Activated T-cell treated with anti-CD3 and anti-CD28 coated beads, Interleukin-2, amount 50 U/mL, for 72 hours (primary cell): Measurements from ENCODE around the gene SUSD6. TPM values are rescaled to one million over a fixed set of nuclear protein-coding genes. Genes with fewer than 3 reads are reported as not detected.

ENCODE experiments used
- ATAC-seq, 2 donors: fragments of 150-1000 bp; cut with Tn5 transposase; replicated peaks in 1 of 2; 2 replicates each; pipeline ENCODE4 v1.10.0; 2021; ENCODE audit warnings: moderate library complexity in 2 of 2, mild to moderate bottlenecking in 1 of 2
- DNase-seq, 2 donors: peaks; one replicate each; pipeline ENCODE4 v3.0.0; 2021 to 2022; ENCODE audit warnings: mixed read lengths in 1 of 2
- H3K27ac Mint-ChIP-seq: one replicate; pipeline ENCODE4 v1.8.0; 2022; ENCODE audit warnings: mild to moderate bottlenecking, moderate library complexity, mixed read lengths
- H3K27me3 Mint-ChIP-seq: one replicate; pipeline ENCODE4 v1.8.0; 2022; ENCODE audit warnings: low read depth, mixed read lengths
- H3K36me3 Mint-ChIP-seq, 2 donors: one replicate each; pipeline ENCODE4 v1.8.0; 2022; ENCODE audit warnings: mixed read lengths in 2 of 2, mild to moderate bottlenecking in 1 of 2; ENCODE audit not compliant: insufficient read depth in 2 of 2
- H3K4me1 Mint-ChIP-seq: one replicate; pipeline ENCODE4 v1.8.0; 2022; ENCODE audit warnings: low read depth, mixed read lengths
- H3K4me3 Mint-ChIP-seq, 2 donors: one replicate each; pipeline ENCODE4 v1.8.0; 2022; ENCODE audit warnings: mild to moderate bottlenecking in 2 of 2, mixed read lengths in 2 of 2, moderate library complexity in 2 of 2
- H3K9me3 Mint-ChIP-seq, 2 donors: one replicate each; pipeline ENCODE4 v1.8.0; 2022; ENCODE audit warnings: mixed read lengths in 2 of 2
- total RNA-seq, 2 donors: library from RNA; stranded (reverse); gene quantifications; one replicate each; pipeline ENCODE4 v1.2.3, GENCODE V29; 2022

Gene SUSD6
- total RNA-seq, 2 donors from 2014 or later = 60.3 to 73.8 TPM

DNA sequence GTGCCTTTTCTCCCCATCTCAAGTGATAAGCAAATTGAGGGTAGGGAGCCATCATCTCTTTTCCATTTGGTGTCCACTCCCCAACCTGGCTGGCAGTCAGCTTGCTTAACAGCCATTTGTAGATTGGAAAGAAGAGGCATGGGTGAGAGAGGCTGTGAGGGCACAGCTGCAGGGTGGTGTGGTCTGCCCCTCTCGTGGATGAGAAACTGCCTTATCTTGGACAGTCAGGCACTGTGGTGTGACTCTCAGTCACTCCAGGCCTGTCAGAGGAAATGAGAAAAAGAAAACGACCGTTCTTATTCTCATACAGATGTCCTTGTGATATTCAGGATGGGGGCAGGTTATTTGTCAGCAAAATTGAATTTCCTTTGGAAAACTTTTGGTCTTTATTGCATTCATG, 90.5 kb downstream of the SUSD6 start:
- DNase-seq (no peak), ATAC-seq (peak; percentile 54 to 59)
- peaks cover 61% of the 10 kb centered on the region for H3K4me1 Mint-ChIP-seq
- no peak overlapping the region for H3K4me3 Mint-ChIP-seq
- no peak overlapping the region for H3K27ac Mint-ChIP-seq
- no peaks in the 10 kb centered on the region for H3K9me3 Mint-ChIP-seq
- H3K36me3 Mint-ChIP-seq = peaks cover 5 to 22% of the 10 kb centered on the region in 2 donors
- H3K27me3 Mint-ChIP-seq = no peaks in the 10 kb centered on the region

DNA sequence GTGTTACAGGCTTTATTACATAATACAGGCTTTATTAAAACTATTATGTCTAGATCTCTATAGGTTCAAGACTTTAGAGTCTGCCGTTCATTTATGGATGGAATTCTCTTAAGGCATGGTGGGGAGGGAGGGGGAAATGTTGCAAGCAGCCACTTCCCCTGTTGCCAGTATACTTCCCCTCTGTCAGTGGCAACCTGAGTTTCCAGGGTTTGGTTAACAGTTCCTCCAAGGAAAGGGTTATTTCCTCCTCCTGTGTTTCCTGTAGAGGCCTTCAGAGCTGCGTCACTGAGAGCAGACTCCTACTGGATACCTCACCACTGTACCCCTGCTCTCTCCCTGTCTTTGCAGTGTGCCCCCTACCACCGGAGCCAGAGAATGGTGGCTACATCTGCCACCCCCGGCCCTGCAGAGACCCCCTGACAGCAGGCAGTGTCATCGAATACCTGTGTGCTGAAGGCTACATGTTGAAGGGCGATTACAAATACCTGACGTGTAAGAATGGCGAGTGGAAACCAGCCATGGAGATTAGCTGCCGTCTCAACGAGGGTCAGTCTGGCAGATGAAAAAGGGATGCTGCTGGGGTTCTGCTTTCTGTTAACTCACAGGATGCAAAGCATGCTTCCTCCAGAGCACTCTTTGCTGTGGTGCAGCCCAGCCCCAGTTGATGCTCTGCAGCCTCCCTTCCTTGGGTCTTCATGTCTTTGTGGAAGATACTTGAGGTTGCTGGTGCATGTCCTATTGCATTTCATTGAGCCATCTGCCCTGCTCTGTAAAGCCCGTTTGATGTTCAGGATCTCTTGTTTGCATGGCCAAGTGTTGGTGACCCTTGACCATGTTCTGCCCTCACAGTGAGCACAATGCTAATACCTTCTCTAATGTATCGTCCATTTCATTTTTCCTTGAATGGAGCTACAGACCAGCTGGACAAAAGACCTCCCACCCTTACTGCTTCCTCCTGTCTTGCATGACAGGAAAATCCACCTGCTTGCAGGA, 91.9 kb downstream of the SUSD6 start:
- Mint-ChIP-seq H3K4me1 (peaks cover 47% of the 10 kb centered on the region), H3K4me3 (no peak overlapping the region), H3K9me3 (no peaks in the 10 kb centered on the region), H3K36me3 (peaks cover 6 to 27% of the 10 kb centered on the region in 2 donors), H3K27ac (no peak overlapping the region), H3K27me3 (no peaks in the 10 kb centered on the region)
- DNase-seq (no peak), ATAC-seq (no peak)

DNA sequence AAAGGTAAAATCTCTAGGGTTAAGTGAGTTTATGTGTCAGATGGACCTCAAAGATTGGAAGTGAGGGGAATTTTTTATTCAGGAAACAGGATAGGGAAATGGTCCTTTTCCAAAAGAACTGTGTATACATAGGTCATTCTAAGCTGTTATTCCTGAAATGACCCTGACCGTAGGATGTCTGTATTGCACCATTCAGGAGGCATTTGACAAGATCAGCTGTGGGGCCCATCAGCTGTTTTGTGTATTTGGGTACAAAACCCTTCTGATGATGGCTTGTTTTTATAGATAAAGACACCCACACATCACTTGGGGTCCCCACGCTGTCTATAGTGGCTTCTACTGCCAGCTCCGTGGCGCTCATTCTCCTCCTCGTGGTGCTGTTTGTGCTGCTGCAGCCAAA, 92.9 kb downstream of the SUSD6 start:
- peak overlapping the region; percentile 26 for H3K27ac Mint-ChIP-seq
- H3K36me3 Mint-ChIP-seq = peaks cover 6 to 28% of the 10 kb centered on the region in 2 donors
- no peak for DNase-seq
- H3K27me3 Mint-ChIP-seq = no peaks in the 10 kb centered on the region
- peaks cover 44% of the 10 kb centered on the region for H3K4me1 Mint-ChIP-seq
- H3K9me3 Mint-ChIP-seq = no peaks in the 10 kb centered on the region
- H3K4me3 Mint-ChIP-seq = no peak overlapping the region
- no peak for ATAC-seq

DNA sequence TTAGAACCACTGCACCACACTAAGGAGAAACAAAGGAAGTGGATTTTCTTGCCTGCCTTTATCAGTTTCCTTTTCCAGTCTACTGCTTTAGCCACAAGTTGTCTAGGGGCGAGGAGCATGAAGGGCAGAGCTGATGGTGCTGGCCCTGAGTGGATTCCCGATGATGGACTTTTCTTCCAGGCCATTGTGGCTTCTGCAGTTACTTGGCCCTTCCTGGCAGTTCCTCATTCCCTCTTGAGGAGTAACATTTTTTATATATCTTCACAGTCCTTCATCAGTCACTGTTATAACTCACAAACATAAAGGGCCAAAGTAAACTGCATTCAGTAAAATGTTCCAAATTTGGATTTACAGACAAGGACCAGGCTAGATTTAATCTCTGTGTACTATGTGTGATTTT, 94.3 kb downstream of the SUSD6 start:
- H3K36me3 Mint-ChIP-seq = peaks cover 12 to 32% of the 10 kb centered on the region in 2 donors

DNA sequence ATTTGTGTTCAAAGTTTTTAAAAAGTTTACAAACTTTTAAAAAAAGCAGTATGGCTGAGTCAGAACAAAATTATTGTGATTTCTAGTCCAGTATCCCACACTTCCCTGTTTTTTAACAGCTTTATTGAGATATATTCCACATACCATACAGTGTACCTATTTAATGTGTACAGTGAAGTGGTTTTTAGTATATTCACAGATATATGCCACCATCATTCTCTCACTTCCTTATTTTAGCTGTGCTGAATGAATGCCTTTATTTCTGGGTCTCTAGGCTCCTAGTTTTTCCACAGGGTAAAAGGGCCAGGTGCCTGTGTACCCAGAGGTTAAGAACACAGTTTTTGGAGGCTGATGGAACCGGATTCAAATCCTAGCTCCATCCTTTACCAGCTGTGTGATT, 96.7 kb downstream of the SUSD6 start:
- H3K27me3 Mint-ChIP-seq = no peaks in the 10 kb centered on the region
- H3K36me3 Mint-ChIP-seq = peaks cover 12 to 36% of the 10 kb centered on the region in 2 donors
- H3K27ac Mint-ChIP-seq = no peak overlapping the region
- ATAC-seq (no peak), DNase-seq (no peak)
- no peak overlapping the region for H3K4me3 Mint-ChIP-seq
- H3K4me1 Mint-ChIP-seq = peaks cover 42% of the 10 kb centered on the region
- H3K9me3 Mint-ChIP-seq = no peaks in the 10 kb centered on the region

More for the DNA sequence above, 94.3 kb downstream of the SUSD6 start:
- ATAC-seq = no peak
- Mint-ChIP-seq H3K4me1 (peaks cover 37% of the 10 kb centered on the region), H3K9me3 (no peaks in the 10 kb centered on the region), H3K27me3 (no peaks in the 10 kb centered on the region), H3K4me3 (no peak overlapping the region), H3K27ac (peak overlapping the region; percentile 66)
- no peak for DNase-seq

DNA sequence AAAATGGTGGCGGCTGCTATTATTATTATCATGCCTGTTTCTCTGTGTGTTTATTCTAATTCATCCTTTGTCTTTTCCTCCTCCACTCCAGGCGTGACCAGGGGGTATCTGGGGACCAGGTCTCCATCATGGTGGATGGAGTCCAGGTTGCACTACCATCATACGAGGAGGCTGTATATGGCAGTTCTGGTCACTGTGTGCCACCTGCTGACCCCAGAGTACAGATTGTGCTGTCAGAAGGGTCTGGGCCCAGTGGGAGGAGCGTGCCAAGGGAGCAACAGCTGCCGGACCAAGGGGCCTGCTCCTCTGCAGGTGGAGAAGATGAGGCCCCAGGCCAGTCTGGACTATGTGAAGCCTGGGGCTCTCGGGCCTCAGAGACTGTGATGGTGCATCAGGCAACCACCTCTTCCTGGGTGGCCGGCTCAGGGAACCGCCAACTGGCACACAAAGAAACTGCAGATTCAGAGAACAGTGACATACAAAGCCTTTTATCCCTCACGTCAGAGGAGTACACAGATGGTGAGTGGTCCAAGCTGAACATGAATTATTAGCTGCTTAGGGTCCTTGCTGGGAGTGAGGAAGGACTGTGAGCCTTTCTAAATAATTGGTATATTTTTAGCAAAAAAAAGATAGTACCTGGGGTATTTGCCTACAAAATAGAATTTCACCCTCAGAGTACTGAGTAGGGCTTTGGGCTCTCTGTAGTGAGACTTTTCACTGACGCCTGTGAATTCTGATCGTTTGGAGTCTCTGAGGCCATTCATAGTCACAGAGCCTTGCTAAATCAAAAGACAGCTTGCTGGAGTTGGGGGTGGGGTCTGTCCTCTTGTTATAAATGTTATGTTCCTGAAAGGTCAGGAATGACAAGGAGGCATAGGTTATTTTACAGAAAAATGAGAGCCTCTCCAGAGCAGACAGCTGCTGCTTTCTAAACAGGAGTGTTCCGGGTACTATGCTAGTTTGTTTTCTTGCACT, 97.5 kb downstream of the SUSD6 start:
- peak; percentile 61 to 76 for ATAC-seq
- Mint-ChIP-seq H3K4me3 (no peak overlapping the region), H3K27me3 (no peaks in the 10 kb centered on the region), H3K4me1 (peaks cover 37% of the 10 kb centered on the region), H3K9me3 (no peaks in the 10 kb centered on the region), H3K27ac (peak overlapping the region; percentile 70), H3K36me3 (peaks cover 12 to 29% of the 10 kb centered on the region in 2 donors)
- peak; percentile 45 to 47 for DNase-seq

DNA sequence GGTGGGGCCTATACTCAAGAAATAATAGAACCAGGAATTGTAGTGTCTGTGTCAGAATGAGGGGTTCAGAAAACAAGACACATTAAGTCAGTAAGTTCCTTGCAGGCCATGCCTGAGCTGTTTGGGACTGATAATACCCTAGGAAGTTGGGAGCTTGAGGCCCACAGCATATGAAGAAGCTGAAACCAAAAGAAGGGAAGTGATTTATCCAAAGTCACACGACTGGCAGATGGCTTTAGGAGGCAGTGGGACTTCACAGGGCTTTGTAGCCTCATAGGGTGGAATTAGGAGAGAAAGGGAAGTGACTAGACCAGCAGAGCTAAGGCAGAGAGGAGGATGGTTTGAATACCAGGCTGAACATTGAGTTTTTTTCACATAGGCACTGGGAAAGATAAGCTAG, 99.0 kb downstream of the SUSD6 start:
- no peaks in the 10 kb centered on the region for H3K9me3 Mint-ChIP-seq
- no peak overlapping the region for H3K4me3 Mint-ChIP-seq
- H3K27ac Mint-ChIP-seq = peak overlapping the region; percentile 72
- no peak for ATAC-seq
- no peak for DNase-seq
- peaks cover 40% of the 10 kb centered on the region for H3K4me1 Mint-ChIP-seq
- peaks cover 9 to 23% of the 10 kb centered on the region in 2 donors for H3K36me3 Mint-ChIP-seq
- no peaks in the 10 kb centered on the region for H3K27me3 Mint-ChIP-seq

DNA sequence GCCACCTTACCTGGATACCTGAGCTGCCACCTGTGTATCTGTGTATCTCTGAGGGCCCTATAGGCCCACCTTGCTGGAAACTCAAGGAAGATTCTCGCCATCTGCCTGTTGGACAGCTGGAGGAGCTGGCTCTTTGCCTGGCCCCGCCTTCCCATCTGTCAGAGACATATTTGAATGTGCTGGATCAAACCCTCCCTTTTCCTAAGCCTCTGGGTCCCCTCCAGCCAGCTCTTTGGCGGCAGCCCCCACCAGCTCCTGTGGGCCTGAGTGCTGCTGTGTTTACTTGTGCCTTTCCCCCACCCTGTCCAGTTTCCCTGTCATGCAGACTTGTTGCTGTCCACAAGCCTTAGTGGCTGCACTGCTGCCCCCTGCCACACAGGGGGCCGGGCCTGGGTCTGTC, 99.7 kb downstream of the SUSD6 start:
- Mint-ChIP-seq H3K36me3 (peaks cover 9 to 25% of the 10 kb centered on the region in 2 donors), H3K27ac (peak overlapping the region; percentile 48), H3K4me3 (no peak overlapping the region), H3K27me3 (no peaks in the 10 kb centered on the region), H3K4me1 (peaks cover 47% of the 10 kb centered on the region), H3K9me3 (no peaks in the 10 kb centered on the region)
- DNase-seq = no peak
- no peak for ATAC-seq

DNA sequence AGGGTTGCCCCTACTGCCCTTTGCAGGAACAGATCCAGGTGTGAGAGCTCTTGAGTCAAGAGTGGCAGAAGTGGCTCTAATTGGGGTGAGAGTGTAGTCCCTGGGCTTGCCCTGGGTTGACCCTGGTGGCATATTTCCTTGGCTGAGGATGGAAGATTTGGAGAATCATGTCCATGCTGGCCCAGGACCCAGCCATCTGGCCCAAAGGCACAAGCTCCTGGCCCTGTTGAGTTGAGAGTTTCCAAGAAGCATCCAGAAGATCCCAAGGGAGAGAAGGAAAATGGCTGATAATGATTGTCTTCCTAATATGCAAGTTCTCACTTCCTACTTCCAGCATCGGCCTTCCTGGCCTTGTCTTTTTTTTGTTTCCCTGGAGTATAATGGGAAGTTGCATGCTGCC, 100.1 kb downstream of the SUSD6 start:
- Mint-ChIP-seq H3K4me1 (peaks cover 51% of the 10 kb centered on the region), H3K4me3 (no peak overlapping the region), H3K27me3 (no peaks in the 10 kb centered on the region), H3K27ac (peak overlapping the region; percentile 48), H3K36me3 (peaks cover 9 to 24% of the 10 kb centered on the region in 2 donors), H3K9me3 (no peaks in the 10 kb centered on the region)
- no peak for DNase-seq
- no peak for ATAC-seq

DNA sequence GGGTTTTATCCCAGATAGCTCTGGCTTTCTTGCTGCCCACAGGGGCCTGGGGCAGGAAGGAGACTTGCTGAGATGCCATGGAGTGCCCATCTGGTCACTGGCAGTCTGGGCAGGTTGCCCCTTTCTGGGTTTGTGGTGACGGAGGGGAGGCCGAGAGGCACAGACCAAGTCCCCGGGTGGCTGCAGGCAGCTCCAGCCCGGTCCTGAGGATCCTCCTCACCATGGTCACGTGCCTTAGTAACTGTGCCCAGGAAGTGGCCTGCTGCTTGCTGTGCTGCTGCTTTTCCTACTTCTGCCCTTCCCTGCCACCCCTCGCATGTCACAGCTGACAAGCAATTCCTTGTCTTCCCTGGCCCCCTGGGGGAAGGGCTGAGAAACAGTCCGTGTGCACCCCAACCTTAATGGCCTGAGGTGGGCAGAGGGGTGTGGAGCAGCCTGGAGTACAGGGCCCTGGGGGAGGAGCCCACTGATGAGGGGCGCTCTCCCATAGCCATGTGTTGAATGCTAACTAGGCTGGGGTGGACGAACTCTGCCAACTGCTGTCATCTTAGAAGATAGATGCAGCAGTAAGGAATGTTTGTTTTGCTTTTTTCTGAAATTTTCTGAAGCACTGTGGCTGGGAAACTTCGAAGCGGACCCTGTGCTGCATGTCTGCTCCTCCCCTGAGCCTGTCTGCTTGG, 100.6 kb downstream of the SUSD6 start:
- ATAC-seq (no peak), DNase-seq (no peak)
- Mint-ChIP-seq H3K27me3 (no peaks in the 10 kb centered on the region), H3K36me3 (peaks cover 7 to 19% of the 10 kb centered on the region in 2 donors), H3K9me3 (no peaks in the 10 kb centered on the region), H3K4me1 (peaks cover 56% of the 10 kb centered on the region), H3K27ac (peak overlapping the region; percentile 48), H3K4me3 (no peak overlapping the region)

DNA sequence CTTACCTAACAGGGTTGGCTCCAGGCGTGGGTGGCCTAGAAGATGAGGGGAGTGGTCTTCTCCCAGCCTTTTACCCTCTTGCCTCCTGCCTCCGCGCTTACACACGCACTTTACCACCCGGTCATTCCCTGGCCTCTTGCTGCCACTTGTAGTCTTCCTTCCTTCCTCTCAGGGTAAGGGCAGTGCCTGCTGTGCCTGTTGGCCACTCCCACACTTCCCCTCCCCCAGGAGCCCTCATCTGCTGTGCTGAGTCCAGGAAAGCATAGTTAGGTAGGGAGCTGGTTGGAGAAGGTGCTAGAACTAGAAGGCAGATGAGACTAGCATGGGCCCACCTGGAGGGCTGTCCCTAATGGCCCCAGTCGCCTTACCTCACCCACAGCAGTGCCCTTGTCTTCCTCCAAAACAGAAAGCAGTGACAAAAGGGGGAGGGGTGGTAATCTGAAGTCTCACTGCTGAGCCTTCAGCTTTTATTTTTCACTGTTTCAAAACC, 101.2 kb downstream of the SUSD6 start:
- Mint-ChIP-seq H3K27ac (peak overlapping the region; percentile 91), H3K36me3 (peaks cover 6 to 17% of the 10 kb centered on the region in 2 donors), H3K4me3 (peak overlapping the region in 1 of 2 donors; percentile 41), H3K4me1 (peaks cover 59% of the 10 kb centered on the region), H3K27me3 (no peaks in the 10 kb centered on the region), H3K9me3 (no peaks in the 10 kb centered on the region)
- ATAC-seq (no peak), DNase-seq (no peak)

DNA sequence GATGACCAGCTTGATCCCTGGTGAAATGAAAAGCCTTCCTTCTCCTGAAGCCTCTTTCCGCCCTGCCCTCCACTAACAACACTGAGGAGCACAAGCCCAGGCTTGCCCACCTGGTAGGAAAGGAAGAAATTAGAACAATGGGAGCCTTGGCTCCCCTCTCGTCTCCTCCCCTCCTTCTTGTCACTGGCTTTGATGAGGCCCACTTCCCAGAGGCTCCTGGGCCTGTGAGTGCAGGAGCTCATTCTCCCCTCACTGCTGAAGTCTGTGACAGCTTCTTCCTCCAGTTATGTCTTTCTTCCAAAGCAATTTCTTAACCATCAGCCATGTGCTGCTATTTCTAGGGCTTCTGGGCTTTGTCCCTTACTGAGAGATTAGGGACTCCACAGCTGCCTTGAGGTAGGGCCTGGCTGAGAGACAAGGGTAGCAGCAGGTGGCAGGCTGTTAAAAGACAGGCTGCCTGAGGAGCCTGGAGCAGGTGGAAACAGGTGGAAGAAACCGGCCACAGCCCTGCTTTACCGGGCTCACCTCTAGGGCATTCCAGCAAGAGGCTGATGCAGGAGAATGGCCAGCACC, 101.9 kb downstream of the SUSD6 start:
- no peak overlapping the region for H3K4me3 Mint-ChIP-seq
- H3K27me3 Mint-ChIP-seq = no peaks in the 10 kb centered on the region
- DNase-seq (no peak), ATAC-seq (no peak)
- peaks cover 59% of the 10 kb centered on the region for H3K4me1 Mint-ChIP-seq
- H3K36me3 Mint-ChIP-seq = peaks cover 6 to 15% of the 10 kb centered on the region in 2 donors
- H3K27ac Mint-ChIP-seq = peak overlapping the region; percentile 91
- no peaks in the 10 kb centered on the region for H3K9me3 Mint-ChIP-seq
